H1 (cell line): ENCODE results near the gene NFKBIE. TPM values are rescaled to one million over a fixed set of nuclear protein-coding genes. Genes with fewer than 3 reads are reported as not detected.

ENCODE experiments used
- CTCF ChIA-PET: fragments of 300-600 bp; sonication (Branson Sonifier 250); formaldehyde crosslinking; loops from one replicate; lab custom pipeline; 2021; ENCODE audit not compliant: partially characterized antibody; lab: Charles Lee
- POLR2A ChIA-PET: fragments of 300-600 bp; sonication (Branson Sonifier 250); formaldehyde crosslinking; loops from one replicate; lab custom pipeline; 2021; ENCODE audit warnings: inconsistent platforms; ENCODE audit not compliant: partially characterized antibody; lab: Charles Lee
- DNase-seq, 2 experiments: peaks; one replicate each; pipeline versions ENCODE4 v3.0.0 to v3.0.0-alpha.2; 2010 to 2022; ENCODE audit warnings: low spot score in 2 of 2, low read depth in 1 of 2, mixed read lengths in 1 of 2
- FAIRE-seq: peaks from 2 replicates; lab custom pipeline; 2011; peaks lifted over from hg19 to GRCh38; lab: Jason Lieb, UNC
- H2AFZ ChIP-seq: 2 replicates; pipeline ENCODE4 v1.8.1; 2012; ENCODE audit warnings: low read length, inconsistent platforms
- H2AK5ac ChIP-seq: 2 replicates; pipeline ENCODE4 v1.6.1; 2013; ENCODE audit warnings: low read depth, low read length
- H2BK120ac ChIP-seq: replicated peaks from 2 replicates; pipeline ENCODE3; 2013; ENCODE audit warnings: low read depth, low read length, inconsistent platforms
- H2BK12ac ChIP-seq: 2 replicates; pipeline ENCODE4 v1.6.1; 2013; ENCODE audit warnings: low read depth, low read length
- H2BK15ac ChIP-seq: 2 replicates; pipeline ENCODE4 v1.6.1; 2013; ENCODE audit warnings: low read length
- H2BK20ac ChIP-seq: 2 replicates; pipeline ENCODE4 v1.6.1; 2013; ENCODE audit warnings: low read length
- H2BK5ac ChIP-seq: 2 replicates; pipeline ENCODE4 v1.6.1; 2013; ENCODE audit warnings: low read depth, low read length
- H3K14ac ChIP-seq: 2 replicates; pipeline ENCODE4 v1.6.1; 2013; ENCODE audit warnings: inconsistent platforms; ENCODE audit not compliant: insufficient read length
- H3K18ac ChIP-seq: 2 replicates; pipeline ENCODE4 v1.6.1; 2013; ENCODE audit warnings: low read length; ENCODE audit errors: extremely low read depth
- H3K23ac ChIP-seq: 2 replicates; pipeline ENCODE4 v1.6.1; 2013; ENCODE audit warnings: inconsistent platforms; ENCODE audit not compliant: insufficient read length
- H3K23me2 ChIP-seq: 2 replicates; pipeline ENCODE4 v1.6.1; 2013; ENCODE audit warnings: low read depth, low read length
- H3K27ac ChIP-seq: 2 replicates; pipeline ENCODE4 v1.6.1; 2011; ENCODE audit warnings: low read depth, low read length, inconsistent platforms
- H3K27me3 ChIP-seq, 4 experiments: replicated peaks in 1 of 4; 1 replicate in 1 of 4; 2 replicates in 3 of 4; pipeline versions ENCODE4 v1.6.1 to v1.8.1; 2011 to 2013; ENCODE audit warnings: low read length in 3 of 4, mild to moderate bottlenecking in 3 of 4, inconsistent platforms in 2 of 4, mixed read lengths in 2 of 4, moderate library complexity in 1 of 4; ENCODE audit not compliant: control insufficient read depth in 3 of 4, insufficient read depth in 3 of 4; ENCODE audit errors: extremely low read depth in 1 of 4
- H3K36me3 ChIP-seq, 4 experiments: 2 replicates each; pipeline versions ENCODE4 v1.6.1 to v1.8.1; 2011 to 2013; ENCODE audit warnings: mild to moderate bottlenecking in 4 of 4, low read length in 3 of 4, moderate library complexity in 2 of 4, control low read depth in 1 of 4, inconsistent platforms in 1 of 4; ENCODE audit not compliant: insufficient read depth in 4 of 4, control insufficient read depth in 2 of 4
- H3K4ac ChIP-seq: replicated peaks from 2 replicates; pipeline ENCODE3; 2013; ENCODE audit warnings: low read length, low read depth, mixed read lengths, inconsistent platforms; ENCODE audit not compliant: insufficient read length
- H3K4me1 ChIP-seq, 4 experiments: replicated peaks in 1 of 4; 1 replicate in 1 of 4; 2 replicates in 3 of 4; pipeline versions ENCODE4 v1.6.1 to v1.8.1; 2011 to 2013; ENCODE audit warnings: low read length in 3 of 4, inconsistent platforms in 2 of 4, mixed read lengths in 1 of 4; ENCODE audit not compliant: insufficient read depth in 4 of 4, control insufficient read depth in 3 of 4
- H3K4me2 ChIP-seq, 2 experiments: 2 replicates each; pipeline versions ENCODE4 v1.6.1 to v1.8.1; 2011 to 2013; ENCODE audit warnings: low read depth in 2 of 2, low read length in 2 of 2, control low read depth in 1 of 2, inconsistent platforms in 1 of 2, mild to moderate bottlenecking in 1 of 2; ENCODE audit not compliant: insufficient read depth in 1 of 2
- H3K4me3 ChIP-seq, 4 experiments: fragments of 200-600, 300-600 bp in 1 of 4; sonication (generic), shearing (Covaris generic), sonication (Bioruptor Twin) in 1 of 4; 2 replicates each; pipeline versions ENCODE4 v1.5.1 to v1.8.1; 2011 to 2016; ENCODE audit warnings: low read length in 4 of 4, low read depth in 3 of 4, control low read depth in 2 of 4, inconsistent platforms in 2 of 4, mild to moderate bottlenecking in 2 of 4, mixed read lengths in 1 of 4, moderate library complexity in 1 of 4; ENCODE audit not compliant: insufficient read depth in 2 of 4; ENCODE audit errors: extremely low read depth in 1 of 4
- H3K56ac ChIP-seq: replicated peaks from 2 replicates; pipeline ENCODE3; 2013; ENCODE audit warnings: low read depth, mild to moderate bottlenecking, mixed read lengths, low read length, inconsistent platforms; ENCODE audit not compliant: insufficient read length
- H3K79me1 ChIP-seq: 2 replicates; pipeline ENCODE4 v1.6.1; 2013; ENCODE audit warnings: low read depth, low read length, control low read depth
- H3K79me2 ChIP-seq, 2 experiments: 2 replicates each; pipeline versions ENCODE4 v1.6.1 to v1.8.1; 2012 to 2013; ENCODE audit warnings: low read length in 2 of 2, mild to moderate bottlenecking in 2 of 2, inconsistent platforms in 1 of 2; ENCODE audit not compliant: insufficient read depth in 2 of 2, control insufficient read depth in 1 of 2
- H3K9ac ChIP-seq, 4 experiments: replicated peaks in 1 of 4; 1 replicate in 1 of 4; 2 replicates in 3 of 4; pipeline versions ENCODE4 v1.6.1 to v1.8.1; 2011 to 2013; ENCODE audit warnings: low read depth in 3 of 4, low read length in 3 of 4, control low read depth in 2 of 4, mild to moderate bottlenecking in 2 of 4, moderate library complexity in 2 of 4, inconsistent platforms in 1 of 4; ENCODE audit errors: extremely low read depth in 1 of 4
- H3K9me3 ChIP-seq, 2 experiments: 2 replicates each; pipeline versions ENCODE4 v1.6.1 to v1.8.1; 2012 to 2013; ENCODE audit warnings: mild to moderate bottlenecking in 2 of 2, moderate library complexity in 2 of 2, control low read depth in 1 of 2, inconsistent platforms in 1 of 2, low read depth in 1 of 2, low read length in 1 of 2, mixed read lengths in 1 of 2; ENCODE audit not compliant: insufficient read depth in 2 of 2
- H4K20me1 ChIP-seq, 2 experiments: replicated peaks in 1 of 2; 2 replicates each; pipeline versions ENCODE3 to v1.8.1; 2011 to 2013; ENCODE audit warnings: inconsistent platforms in 2 of 2, low read length in 2 of 2, mild to moderate bottlenecking in 1 of 2; ENCODE audit not compliant: insufficient read depth in 2 of 2, control insufficient read depth in 1 of 2
- H4K5ac ChIP-seq: 2 replicates; pipeline ENCODE4 v1.6.1; 2013; ENCODE audit warnings: low read length, low read depth, mixed read lengths, inconsistent platforms; ENCODE audit not compliant: insufficient read length
- H4K8ac ChIP-seq: 2 replicates; pipeline ENCODE4 v1.8.0; 2013; ENCODE audit warnings: mild to moderate bottlenecking, moderate library complexity, low read length, inconsistent platforms; ENCODE audit not compliant: insufficient read depth; ENCODE audit errors: extremely low read depth
- H4K91ac ChIP-seq: replicated peaks from 2 replicates; pipeline ENCODE3; 2013; ENCODE audit warnings: low read length, mixed read lengths, inconsistent platforms; ENCODE audit not compliant: insufficient read length
- FOSL1 ChIP-seq: IDR thresholded peaks from 2 replicates; pipeline ENCODE4 v1.6.1; 2011; ENCODE audit warnings: mild to moderate bottlenecking, low read depth, low read length, moderate library complexity; ENCODE audit not compliant: insufficient read depth
- MAX ChIP-seq: IDR thresholded peaks from 2 replicates; pipeline ENCODE4 v1.6.1; 2012; ENCODE audit warnings: inconsistent platforms
- SP2 ChIP-seq: IDR thresholded peaks from 2 replicates; pipeline ENCODE4 v1.6.1; 2012; ENCODE audit warnings: mild to moderate bottlenecking, low read length, inconsistent platforms
- TCF12 ChIP-seq: IDR thresholded peaks from 2 replicates; pipeline ENCODE4 v1.6.1; 2011; ENCODE audit warnings: low read depth, mild to moderate bottlenecking, low read length
- WGBS, 2 experiments: shearing (Covaris generic) in 1 of 2; methylation state at CpG; one replicate each; pipeline versions ENCODE4 v1.1.6 to v1.1.7; 2013 to 2015; ENCODE audit warnings: low lambda C conversion rate in 2 of 2, mixed read lengths in 2 of 2, inconsistent platforms in 1 of 2, low coverage in 1 of 2, missing lambda C conversion rate in 1 of 2; ENCODE audit not compliant: insufficient replicate concordance in 2 of 2, insufficient coverage in 1 of 2, insufficient read length in 1 of 2; ENCODE audit errors: extremely low coverage in 1 of 2, missing lambda C conversion rate in 1 of 2; 5-methylcytosine and 5-hydroxymethylcytosine counted together
- polyA plus RNA-seq, 7 experiments: library from polyadenylated mRNA; depleted of rRNA in 3 of 7; stranded (reverse) in 5 of 7; unstranded in 2 of 7; fragments of >200 nt in 5 of 7; fragments of 200-250 nt in 2 of 7; gene quantifications; 1 replicate in 5 of 7; 2 replicates in 1 of 7; 4 replicates in 1 of 7; pipeline versions ENCODE4 v1.2.1 to v1.2.3, GENCODE V29; 2011 to 2013; ENCODE audit warnings: missing spikeins in 2 of 7, mixed read lengths in 2 of 7
- total RNA-seq: library from RNA; stranded (reverse); fragmentation: NEBNext Ultra II Directional; extraction: Animal tissue kit (Norgen Biotek cat#: 25700); gene quantifications from 2 replicates; pipeline ENCODE4 v1.2.1, GENCODE V29; 2021

Gene NFKBIE
- total and polyA plus RNA-seq, 2 of the 8 experiments (the other 6 are each of a cell fraction or from before 2014, with no cell fraction given): 13.5 to 19.2 TPM

GRCh38 chr6:44286285-44286565 is 20.9 kb upstream of the NFKBIE start:
- Histone ChIP-seq H2BK20ac (no peak overlapping the region), H4K91ac (no peak overlapping the region), H3K9ac (no peak overlapping the region), H4K5ac (no peak overlapping the region), H2BK15ac (no peak overlapping the region), H3K56ac (no peak overlapping the region), H3K14ac (no peak overlapping the region), H3K4ac (no peak overlapping the region), H4K8ac (no peak overlapping the region), H2AFZ (no peak overlapping the region), H3K4me1 (no peaks in the 10 kb centered on the region), H3K79me2 (no peaks in the 10 kb centered on the region), H3K4me2 (no peak overlapping the region), H3K4me3 (no peak overlapping the region), H3K27ac (no peak overlapping the region), H3K9me3 (no peaks in the 10 kb centered on the region), H3K23ac (no peak overlapping the region), H3K23me2 (no peaks in the 10 kb centered on the region), H3K27me3 (peaks cover 0 to 4% (median 1%) of the 10 kb centered on the region in 4 experiments; a peak in 3 of 7 replicates), H3K36me3 (no peaks in the 10 kb centered on the region), H2BK5ac (no peak overlapping the region), H3K18ac (no peak overlapping the region), H3K79me1 (no peaks in the 10 kb centered on the region), H2BK12ac (no peak overlapping the region), H2AK5ac (no peak overlapping the region), H2BK120ac (no peak overlapping the region), H4K20me1 (no peaks in the 10 kb centered on the region)
- ChIA-PET POLR2A (interaction anchor here (0.5 to 5.1 kb wide), 5 partner anchors 11 to 80 kb away, joined by 3 to 48 read pairs (median 3); no protein-coding TSS in a partner anchor), CTCF (interaction anchor here (1.3 to 4.7 kb wide), 4 partner anchors 9 to 57 kb away, joined by 4 to 29 read pairs (median 18); partner anchors contain the start of gene SPATS1)
- no peak for TF ChIP-seq TCF12
- TF ChIP-seq MAX: 0 out of 2 replicates have a peak, but pooled peaks have one; percentile 22
- no peak for TF ChIP-seq FOSL1
- TF ChIP-seq SP2: no peak
- WGBS, 2 experiments: 96% methylated on average over 12 of the region's 12 CpGs; no CpG with 5 or more reads in 1 of the 2 experiments
- FAIRE-seq (no peak), DNase-seq (no peak)
